T-cell (primary cell): Measurements from ENCODE around the gene MECP2. TPM values are rescaled to one million over a fixed set of nuclear protein-coding genes. Genes with fewer than 3 reads are reported as not detected.
"Not testable (repeated sequence)": the region's sequence is repeated elsewhere in the genome, so short reads cannot be mapped to it uniquely, and the experiment has no call there.

ENCODE experiments used
- ATAC-seq, 4 experiments: fragments of 200-7000 bp in 3 of 4; fragments of 150-1000 bp in 1 of 4; cut with Tn5 transposase; replicated peaks in 1 of 4; 1 replicate in 3 of 4; 2 replicates in 1 of 4; pipeline ENCODE4 v1.10.0; 2021; ENCODE audit warnings: moderate library complexity in 3 of 4, mild to moderate bottlenecking in 2 of 4, moderate number of reproducible peaks in 1 of 4
- CTCF ChIA-PET, 2 donors: fragments of 300-600 bp; sonication (Branson Sonifier 250); formaldehyde crosslinking; loops; one replicate each; lab custom pipeline; 2022; ENCODE audit warnings: antibody characterized with exemption in 2 of 2; lab: Charles Lee
- POLR2A ChIA-PET, 2 donors: fragments of 300-600 bp; sonication (Branson Sonifier 250); formaldehyde crosslinking; loops; one replicate each; lab custom pipeline; 2022; ENCODE audit warnings: antibody characterized with exemption in 2 of 2; lab: Charles Lee
- DNase-seq, 35 experiments: peaks; one replicate each; pipeline versions ENCODE4 v3.0.0 to v3.0.0-alpha.2; 2013 to 2023
- H3K27ac ChIP-seq: one replicate; pipeline ENCODE4 v1.5.1; 2013; ENCODE audit warnings: low read length
- H3K27me3 ChIP-seq, 2 experiments: replicated peaks in 1 of 2; 1 replicate in 1 of 2; 2 replicates in 1 of 2; pipeline versions ENCODE4 v1.6.1 to v1.7.0; 2013; ENCODE audit warnings: low read length in 1 of 2, mixed read lengths in 1 of 2; ENCODE audit not compliant: control insufficient read depth in 2 of 2, insufficient read depth in 2 of 2; ENCODE audit errors: extremely low read depth in 1 of 2
- H3K36me3 ChIP-seq, 2 donors: 1 replicate in 1 of 2; 2 replicates in 1 of 2; pipeline versions ENCODE4 v1.6.1 to v1.7.0; 2013; ENCODE audit warnings: low read length in 1 of 2; ENCODE audit not compliant: control insufficient read depth in 2 of 2, insufficient read depth in 1 of 2; ENCODE audit errors: extremely low read depth in 1 of 2
- H3K4me1 ChIP-seq, 2 experiments: 1 replicate in 1 of 2; 2 replicates in 1 of 2; pipeline versions ENCODE4 v1.6.1 to v1.7.0; 2013; ENCODE audit warnings: low read length in 2 of 2, mixed read lengths in 1 of 2; ENCODE audit not compliant: insufficient read depth in 2 of 2, control insufficient read depth in 1 of 2; ENCODE audit errors: extremely low read depth in 1 of 2
- H3K4me3 ChIP-seq, 2 donors: 1 replicate in 1 of 2; 2 replicates in 1 of 2; pipeline versions ENCODE4 v1.5.1 to v1.7.0; 2013; ENCODE audit warnings: mild to moderate bottlenecking in 2 of 2, low read length in 1 of 2, moderate library complexity in 1 of 2; ENCODE audit not compliant: control insufficient read depth in 1 of 2; ENCODE audit errors: extremely low read depth in 1 of 2
- H3K9me3 ChIP-seq: 2 replicates; pipeline ENCODE4 v1.7.0; 2013
- H3K27ac Mint-ChIP-seq, 2 donors: one replicate each; pipeline ENCODE4 v1.8.0; 2020 to 2021; ENCODE audit warnings: mild to moderate bottlenecking in 2 of 2, mixed read lengths in 2 of 2
- H3K27me3 Mint-ChIP-seq, 2 donors: one replicate each; pipeline ENCODE4 v1.8.0; 2021 to 2022; ENCODE audit warnings: mixed read lengths in 2 of 2
- H3K36me3 Mint-ChIP-seq: one replicate; pipeline ENCODE4 v1.8.0; 2021; ENCODE audit warnings: mixed read lengths
- H3K4me1 Mint-ChIP-seq, 3 donors: one replicate each; pipeline ENCODE4 v1.8.0; 2020 to 2022; ENCODE audit warnings: mixed read lengths in 3 of 3, mild to moderate bottlenecking in 1 of 3
- H3K4me3 Mint-ChIP-seq, 3 donors: one replicate each; pipeline ENCODE4 v1.8.0; 2020 to 2022; ENCODE audit warnings: mild to moderate bottlenecking in 3 of 3, mixed read lengths in 3 of 3, moderate library complexity in 3 of 3
- H3K9me3 Mint-ChIP-seq, 3 donors: one replicate each; pipeline ENCODE4 v1.8.0; 2020 to 2022; ENCODE audit warnings: mixed read lengths in 3 of 3
- WGBS: methylation state at CpG from one replicate; pipeline ENCODE4 v1.1.5; 2013; ENCODE audit warnings: missing lambda C conversion rate; ENCODE audit not compliant: insufficient coverage; 5-methylcytosine and 5-hydroxymethylcytosine counted together
- total RNA-seq, 35 experiments: library from RNA in 6 of 35; stranded (reverse) in 6 of 35; fragments of 120-200 nt in 1 of 35; gene quantifications; one replicate each; pipeline versions ENCODE4 v1.2.1 to v1.2.4 and lab custom pipeline; 2013 to 2026

Gene MECP2
- total RNA-seq, 5 donors from 2014 or later (not counting 1 experiment from before 2014, with no cell fraction given): 84.9 to 129 (median 100) TPM

GRCh38 chrX:154004315-154004714, 93.2 kb downstream of the MECP2 start:
- H3K4me3 Mint-ChIP-seq: no peak overlapping the region
- Histone ChIP-seq H3K27me3 (no peaks in the 10 kb centered on the region), H3K36me3 (no peaks in the 10 kb centered on the region), H3K4me3 (no peak overlapping the region), H3K27ac (no peak overlapping the region), H3K9me3 (no peaks in the 10 kb centered on the region), H3K4me1 (peaks cover 0 to 16% of the 10 kb centered on the region in 2 experiments)
- H3K27me3 Mint-ChIP-seq: peaks cover 0 to 14% of the 10 kb centered on the region in 2 donors
- no peaks in the 10 kb centered on the region for H3K9me3 Mint-ChIP-seq
- DNase-seq: no peak
- POLR2A ChIA-PET: interaction anchor here in 1 of 2 donors (0.6 kb wide), 1 partner anchor 536 kb away, joined by 11 read pairs; no protein-coding TSS in a partner anchor
- no peak overlapping the region for H3K27ac Mint-ChIP-seq
- WGBS: 95% methylated on average over 8 of the region's 11 CpGs
- peaks cover 8 to 22% (median 10%) of the 10 kb centered on the region in 3 donors for H3K4me1 Mint-ChIP-seq
- CTCF ChIA-PET: no interaction called here
- peaks cover 5% of the 10 kb centered on the region for H3K36me3 Mint-ChIP-seq
- no peak for ATAC-seq

GRCh38 chrX:154002215-154002719, 95.2 kb downstream of the MECP2 start:
- Histone ChIP-seq H3K27ac (peak overlapping the region; percentile 44), H3K4me3 (peak overlapping the region; percentile 27 to 53), H3K4me1 (peaks cover 0 to 16% of the 10 kb centered on the region in 2 experiments), H3K27me3 (no peaks in the 10 kb centered on the region), H3K36me3 (no peaks in the 10 kb centered on the region), H3K9me3 (no peaks in the 10 kb centered on the region)
- H3K9me3 Mint-ChIP-seq: no peaks in the 10 kb centered on the region
- H3K27ac Mint-ChIP-seq: peak overlapping the region; percentile 68 to 79
- WGBS: 15% methylated on average over 8 of the region's 17 CpGs
- peaks cover 8 to 15% (median 10%) of the 10 kb centered on the region in 3 donors for H3K4me1 Mint-ChIP-seq
- CTCF ChIA-PET: interaction anchor here (0.6 kb wide), 3 partner anchors 12 to 47 kb away, joined by 3 to 5 read pairs (median 3); no protein-coding TSS in a partner anchor
- DNase-seq (peak in 28 of 35 experiments; percentile 20 to 63 (median 38)), ATAC-seq (peak; percentile 55 to 94 (median 86))
- peak overlapping the region; percentile 55 to 76 (median 73) for H3K4me3 Mint-ChIP-seq
- no peaks in the 10 kb centered on the region for H3K36me3 Mint-ChIP-seq
- peaks cover 0 to 14% of the 10 kb centered on the region in 2 donors for H3K27me3 Mint-ChIP-seq
- POLR2A ChIA-PET: interaction anchor here in 1 of 2 donors (0.6 kb wide), 2 partner anchors 17 to 45 kb away, joined by 4 to 5 read pairs; no protein-coding TSS in a partner anchor

GRCh38 chrX:154000051-154000450, 97.5 kb downstream of the MECP2 start:
- H3K4me3 ChIP-seq: no peak overlapping the region
- H3K27ac ChIP-seq: no peak overlapping the region
- H3K4me1 ChIP-seq: peaks cover 0 to 16% of the 10 kb centered on the region in 2 experiments
- ATAC-seq: no peak
- ChIA-PET CTCF (no interaction called here), POLR2A (no interaction called here)
- Mint-ChIP-seq H3K4me3 (no peak overlapping the region), H3K4me1 (peaks cover 8 to 15% (median 10%) of the 10 kb centered on the region in 3 donors), H3K27ac (no peak overlapping the region), H3K36me3 (no peaks in the 10 kb centered on the region), H3K9me3 (no peaks in the 10 kb centered on the region), H3K27me3 (peaks cover 0 to 10% of the 10 kb centered on the region in 2 donors)
- no peaks in the 10 kb centered on the region for H3K27me3 ChIP-seq
- no peaks in the 10 kb centered on the region for H3K9me3 ChIP-seq
- no peak for DNase-seq
- WGBS: no CpG with 5 or more reads among the region's 5 CpGs
- no peaks in the 10 kb centered on the region for H3K36me3 ChIP-seq

GRCh38 chrX:153999359-154000037, 98.0 kb downstream of the MECP2 start:
- Histone ChIP-seq H3K4me3 (no peak overlapping the region), H3K9me3 (no peaks in the 10 kb centered on the region), H3K4me1 (peaks cover 0 to 16% of the 10 kb centered on the region in 2 experiments), H3K27me3 (no peaks in the 10 kb centered on the region), H3K27ac (no peak overlapping the region), H3K36me3 (no peaks in the 10 kb centered on the region)
- Mint-ChIP-seq H3K36me3 (no peaks in the 10 kb centered on the region), H3K4me1 (peaks cover 8 to 15% (median 10%) of the 10 kb centered on the region in 3 donors), H3K27me3 (peaks cover 0 to 10% of the 10 kb centered on the region in 2 donors), H3K27ac (no peak overlapping the region), H3K4me3 (no peak overlapping the region), H3K9me3 (no peaks in the 10 kb centered on the region)
- POLR2A ChIA-PET: no interaction called here
- no peak for ATAC-seq
- no peak for DNase-seq
- CTCF ChIA-PET: no interaction called here
- 93% methylated on average over 2 of the region's 19 CpGs for WGBS

GRCh38 chrX:153995504-153995903, 102.0 kb downstream of the MECP2 start:
- CTCF ChIA-PET: interaction anchor here in 1 of 2 donors (0.9 kb wide), 1 partner anchor 17 kb away, joined by 3 read pairs; no protein-coding TSS in a partner anchor
- no CpG with 5 or more reads among the region's 8 CpGs for WGBS
- no peaks in the 10 kb centered on the region for H3K9me3 Mint-ChIP-seq

GRCh38 chrX:153994398-153994797, 103.1 kb downstream of the MECP2 start:
- peaks cover 8 to 17% (median 17%) of the 10 kb centered on the region in 3 donors for H3K4me1 Mint-ChIP-seq
- H3K4me3 ChIP-seq, ATAC-seq, H3K9me3 ChIP-seq, DNase-seq, H3K27me3 Mint-ChIP-seq, H3K27ac ChIP-seq, H3K27ac Mint-ChIP-seq, H3K27me3 ChIP-seq, H3K9me3 Mint-ChIP-seq, H3K36me3 Mint-ChIP-seq, POLR2A ChIA-PET, CTCF ChIA-PET, H3K4me3 Mint-ChIP-seq, H3K36me3 ChIP-seq: not testable (repeated sequence)
- peaks cover 0 to 14% of the 10 kb centered on the region in 2 experiments for H3K4me1 ChIP-seq
- no CpG with 5 or more reads among the region's 5 CpGs for WGBS

More at GRCh38 chrX:153995504-153995903, 102.0 kb downstream of the MECP2 start:
- peaks cover 0 to 3% of the 10 kb centered on the region in 2 experiments for H3K4me1 ChIP-seq
- H3K36me3 Mint-ChIP-seq: no peaks in the 10 kb centered on the region
- peaks cover 0 to 5% of the 10 kb centered on the region in 2 donors for H3K27me3 Mint-ChIP-seq
- no peak overlapping the region for H3K4me3 ChIP-seq
- ATAC-seq (no peak), DNase-seq (no peak)
- no peaks in the 10 kb centered on the region for H3K36me3 ChIP-seq
- no peaks in the 10 kb centered on the region for H3K27me3 ChIP-seq
- no peaks in the 10 kb centered on the region for H3K9me3 ChIP-seq
- H3K27ac Mint-ChIP-seq: no peak overlapping the region
- POLR2A ChIA-PET: no interaction called here
- H3K4me1 Mint-ChIP-seq: peaks cover 0 to 9% (median 7%) of the 10 kb centered on the region in 3 donors
- no peak overlapping the region for H3K27ac ChIP-seq
- H3K4me3 Mint-ChIP-seq: no peak overlapping the region
